ENCODE data around the gene OPCML.
A peak's percentile ranks its signal among the peaks of the same experiment; 100 is the strongest.

The OPCML gene

DNA sequence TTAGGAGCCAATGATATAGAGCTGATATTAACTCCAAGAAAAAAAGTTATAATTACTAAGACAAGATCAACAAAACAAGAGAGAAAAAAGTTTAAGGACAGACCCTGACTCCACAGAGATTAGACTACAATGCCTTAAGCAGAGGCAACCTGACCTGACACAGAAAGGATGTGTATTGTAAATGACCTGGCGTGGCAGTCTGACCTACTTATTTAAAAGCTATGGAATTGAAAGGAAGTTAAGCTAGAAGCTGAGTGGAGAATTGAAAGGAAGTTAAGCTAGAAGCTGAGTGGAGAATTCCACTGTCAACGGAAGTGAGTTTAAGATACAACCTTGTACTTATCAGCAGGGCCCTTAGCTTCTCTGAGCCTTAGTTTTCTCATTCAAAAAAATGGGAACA is 885.4 kb downstream of the OPCML start:
- Histone ChIP-seq H3K9me3 (ENCODE audit: severe bottlenecking) (no peaks in the 10 kb centered on the region), H3K4me3 (ENCODE audit: low read depth, low read length) (no peak overlapping the region), H3K27me3 (ENCODE audit: insufficient read depth, low read depth, severe bottlenecking) (no peaks in the 10 kb centered on the region), H3K36me3 (no peaks in the 10 kb centered on the region), H3K27ac (no peak overlapping the region)
- peak; percentile 38 for DNase-seq
- TF ChIP-seq, protein P1, sequence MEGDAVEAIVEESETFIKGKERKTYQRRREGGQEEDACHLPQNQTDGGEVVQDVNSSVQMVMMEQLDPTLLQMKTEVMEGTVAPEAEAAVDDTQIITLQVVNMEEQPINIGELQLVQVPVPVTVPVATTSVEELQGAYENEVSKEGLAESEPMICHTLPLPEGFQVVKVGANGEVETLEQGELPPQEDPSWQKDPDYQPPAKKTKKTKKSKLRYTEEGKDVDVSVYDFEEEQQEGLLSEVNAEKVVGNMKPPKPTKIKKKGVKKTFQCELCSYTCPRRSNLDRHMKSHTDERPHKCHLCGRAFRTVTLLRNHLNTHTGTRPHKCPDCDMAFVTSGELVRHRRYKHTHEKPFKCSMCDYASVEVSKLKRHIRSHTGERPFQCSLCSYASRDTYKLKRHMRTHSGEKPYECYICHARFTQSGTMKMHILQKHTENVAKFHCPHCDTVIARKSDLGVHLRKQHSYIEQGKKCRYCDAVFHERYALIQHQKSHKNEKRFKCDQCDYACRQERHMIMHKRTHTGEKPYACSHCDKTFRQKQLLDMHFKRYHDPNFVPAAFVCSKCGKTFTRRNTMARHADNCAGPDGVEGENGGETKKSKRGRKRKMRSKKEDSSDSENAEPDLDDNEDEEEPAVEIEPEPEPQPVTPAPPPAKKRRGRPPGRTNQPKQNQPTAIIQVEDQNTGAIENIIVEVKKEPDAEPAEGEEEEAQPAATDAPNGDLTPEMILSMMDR (IDR thresholded peaks at IDR 0.05; ENCODE audit: low read depth, low read length): no peak

DNA sequence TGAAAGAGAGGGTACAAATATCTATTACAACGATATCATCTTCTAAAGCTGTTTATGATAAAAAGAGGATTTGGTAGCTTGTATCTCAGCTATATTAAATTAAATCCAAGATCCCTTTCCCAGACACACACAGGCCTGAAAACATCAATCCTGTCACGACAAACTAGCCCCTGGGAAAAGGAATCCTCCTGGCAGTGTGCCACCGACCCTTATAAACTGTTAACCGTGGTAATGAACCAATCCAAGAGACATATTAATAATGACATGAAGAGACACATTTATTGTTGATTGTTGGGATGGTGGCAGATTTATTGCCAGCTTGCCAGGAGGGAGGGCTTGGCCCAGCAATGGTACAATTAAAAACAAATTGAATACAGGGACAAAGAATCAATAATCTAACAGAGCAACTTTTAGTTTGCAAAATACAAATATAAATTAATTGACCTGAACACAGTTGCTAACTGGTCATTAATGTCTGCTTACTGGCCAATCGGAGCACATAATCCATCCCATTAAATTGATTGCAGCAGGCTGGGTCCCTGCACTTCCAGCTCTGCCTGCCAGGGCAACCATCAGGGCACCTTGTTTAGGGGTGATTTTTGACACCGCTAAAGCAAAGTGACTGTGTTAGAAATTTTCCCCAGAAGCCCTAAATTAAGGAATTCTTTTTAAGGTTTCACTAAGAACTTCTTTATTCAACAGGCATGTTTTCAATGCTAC is 887.6 kb downstream of the OPCML start:
- Histone ChIP-seq H3K27ac (no peak overlapping the region; the same call in 1 of the 2 replicates), H3K27me3 (ENCODE audit: insufficient read depth, low read depth, severe bottlenecking) (no peaks in the 10 kb centered on the region), H3K36me3 (no peaks in the 10 kb centered on the region), H3K9me3 (ENCODE audit: severe bottlenecking) (no peaks in the 10 kb centered on the region), H3K4me3 (ENCODE audit: low read depth, low read length) (no peak overlapping the region)
- TF ChIP-seq, protein P1 (IDR thresholded peaks at IDR 0.05; ENCODE audit: low read depth, low read length): no peak
- peak; percentile 27 for DNase-seq

DNA sequence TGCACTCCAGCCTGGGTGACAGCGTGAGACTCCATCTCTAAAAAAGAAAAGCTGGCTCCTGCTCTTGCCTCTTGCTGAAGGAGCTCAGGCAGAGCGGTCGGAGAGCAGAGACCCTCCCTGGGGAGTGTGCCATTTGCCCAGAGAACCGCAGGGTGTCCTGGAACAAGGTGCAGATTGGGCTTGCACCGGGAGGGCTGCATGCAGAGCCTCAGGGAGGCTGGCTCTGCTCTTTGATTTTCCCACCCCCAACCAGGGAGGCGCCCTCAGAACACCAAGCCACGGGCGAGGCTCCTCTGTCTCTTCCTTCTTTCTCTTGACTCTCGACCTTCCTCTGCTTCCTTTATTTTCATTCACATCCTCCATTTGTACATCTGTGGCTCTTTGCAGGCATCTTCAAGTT is 889.1 kb downstream of the OPCML start:
- no peaks in the 10 kb centered on the region for H3K27me3 ChIP-seq (ENCODE audit: insufficient read depth, low read depth, severe bottlenecking)
- no peaks in the 10 kb centered on the region for H3K36me3 ChIP-seq
- DNase-seq: no peak
- H3K9me3 ChIP-seq (ENCODE audit: severe bottlenecking): no peaks in the 10 kb centered on the region
- H3K27ac ChIP-seq: no peak overlapping the region
- TF ChIP-seq, protein P1 (IDR thresholded peaks at IDR 0.05; ENCODE audit: low read depth, low read length): no peak
- no peak overlapping the region for H3K4me3 ChIP-seq (ENCODE audit: low read depth, low read length)

DNA sequence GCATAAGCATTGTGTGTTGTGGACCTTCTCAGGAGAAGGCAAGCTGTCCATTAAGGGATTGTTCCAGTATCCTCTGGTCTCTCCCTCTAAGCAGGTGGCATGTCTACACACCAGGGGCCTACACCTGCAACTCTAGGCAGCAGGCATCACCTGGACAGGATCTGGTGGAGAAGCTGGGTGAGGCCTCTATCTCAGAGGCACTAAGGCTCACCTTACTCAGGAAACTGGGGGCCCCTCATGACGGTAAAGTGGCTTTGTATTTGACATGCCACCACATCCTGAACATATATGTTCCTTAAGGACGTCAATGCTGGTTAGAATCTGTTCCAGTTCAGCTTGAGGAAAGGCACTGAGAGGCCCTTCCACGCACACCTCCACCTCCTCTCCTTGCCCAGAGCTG is 891.3 kb downstream of the OPCML start:
- no peaks in the 10 kb centered on the region for H3K9me3 ChIP-seq (ENCODE audit: severe bottlenecking)
- no peak for DNase-seq
- TF ChIP-seq, protein P1 (IDR thresholded peaks at IDR 0.05; ENCODE audit: low read depth, low read length): no peak

DNA sequence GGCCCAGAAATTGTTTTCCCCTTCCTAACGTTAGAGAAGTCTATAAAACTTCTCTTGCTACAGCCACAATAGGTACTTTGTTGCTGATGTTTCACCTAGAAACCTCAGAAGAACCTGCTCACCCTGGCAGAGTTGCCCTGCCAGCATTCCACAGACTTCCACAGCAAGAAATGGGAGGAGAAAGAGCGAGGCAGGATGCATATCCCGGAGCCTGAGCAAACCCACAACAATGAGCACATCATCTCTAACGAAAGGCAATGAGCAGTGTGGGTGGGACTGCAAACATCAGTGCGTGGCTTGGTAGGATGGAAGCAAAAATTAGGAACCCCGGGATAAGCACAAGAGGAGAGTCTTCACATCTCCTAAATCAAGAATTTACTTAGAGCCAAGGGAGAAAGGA is 892.3 kb downstream of the OPCML start:
- DNase-seq: no peak
- TF ChIP-seq, protein P1 (IDR thresholded peaks at IDR 0.05; ENCODE audit: low read depth, low read length): no peak

More for the DNA sequence above, 891.3 kb downstream of the OPCML start:
- Histone ChIP-seq H3K27me3 (ENCODE audit: insufficient read depth, low read depth, severe bottlenecking) (no peaks in the 10 kb centered on the region), H3K4me3 (ENCODE audit: low read depth, low read length) (no peak overlapping the region), H3K27ac (no peak overlapping the region), H3K36me3 (no peaks in the 10 kb centered on the region)

DNA sequence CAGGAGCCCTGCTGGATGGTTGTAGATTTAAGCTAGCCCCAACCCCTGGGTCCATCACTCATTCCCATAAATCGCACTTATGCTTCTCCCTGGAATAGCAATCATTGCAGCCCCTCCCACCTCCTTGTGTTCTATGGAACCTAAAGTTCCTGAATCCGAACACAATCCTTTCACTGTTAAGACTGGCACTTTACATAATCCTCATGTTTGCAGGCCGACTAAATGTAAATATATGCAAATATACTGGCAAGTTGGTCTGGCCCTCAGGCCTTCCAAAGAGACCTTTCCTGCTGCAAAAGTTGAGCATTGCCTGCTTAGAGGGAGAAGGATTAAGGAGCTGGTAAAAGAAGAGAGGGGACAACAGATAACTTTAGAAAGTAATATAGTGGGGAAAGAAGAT is 892.9 kb downstream of the OPCML start:
- H3K36me3 ChIP-seq: no peaks in the 10 kb centered on the region
- H3K4me3 ChIP-seq (ENCODE audit: low read depth, low read length): no peak overlapping the region
- TF ChIP-seq, protein P1 (IDR thresholded peaks at IDR 0.05; ENCODE audit: low read depth, low read length): no peak
- no peaks in the 10 kb centered on the region for H3K9me3 ChIP-seq (ENCODE audit: severe bottlenecking)
- no peak overlapping the region for H3K27ac ChIP-seq
- H3K27me3 ChIP-seq (ENCODE audit: insufficient read depth, low read depth, severe bottlenecking): no peaks in the 10 kb centered on the region
- no peak for DNase-seq

More for the DNA sequence above, 892.3 kb downstream of the OPCML start:
- no peaks in the 10 kb centered on the region for H3K27me3 ChIP-seq (ENCODE audit: insufficient read depth, low read depth, severe bottlenecking)
- no peaks in the 10 kb centered on the region for H3K36me3 ChIP-seq
- no peaks in the 10 kb centered on the region for H3K9me3 ChIP-seq (ENCODE audit: severe bottlenecking)
- H3K27ac ChIP-seq: no peak overlapping the region
- H3K4me3 ChIP-seq (ENCODE audit: low read depth, low read length): no peak overlapping the region

Measured in WERI-Rb-1 (cell line).